Measurements from ENCODE around the gene HOXA10. TPM values are rescaled to one million over a fixed set of nuclear protein-coding genes. Genes with fewer than 3 reads are reported as not detected.

Gene HOXA10
- total and polyA plus RNA-seq, 2 experiments from 2014 or later = not detected

- no peak overlapping the region for H3K27ac ChIP-seq
- no peaks in the 10 kb centered on the region for H3K9me3 ChIP-seq (ENCODE audit: low read depth)
- H3K36me3 ChIP-seq = no peaks in the 10 kb centered on the region
- peaks cover 98% of the 10 kb centered on the region for H3K27me3 ChIP-seq
- peak overlapping the region; percentile 8 for H3K4me3 ChIP-seq
- no peaks in the 10 kb centered on the region for H3K4me1 ChIP-seq (ENCODE audit: low read depth)
- peak in 1 of 2 donors; percentile 29 for DNase-seq (ENCODE audit: low read depth in 1 of 2, low spot score in 1 of 2)
- TF ChIP-seq CTCF (IDR thresholded peaks at IDR 0.05; ENCODE audit: low read depth, low read length) = no peak
Observed at GRCh38 chr7:27198871-27199801, 25.0 kb upstream of the HOXA10 start.

GRCh38 chr7:27198138-27198841 lies 24.2 kb upstream of the HOXA10 start:
- no peaks in the 10 kb centered on the region for H3K4me1 ChIP-seq (ENCODE audit: low read depth)
- no peak for TF ChIP-seq CTCF (IDR thresholded peaks at IDR 0.05; ENCODE audit: low read depth, low read length)
- no peaks in the 10 kb centered on the region for H3K36me3 ChIP-seq
- H3K27me3 ChIP-seq = peaks cover 98% of the 10 kb centered on the region
- no peak overlapping the region for H3K4me3 ChIP-seq
- H3K27ac ChIP-seq = no peak overlapping the region
- no peaks in the 10 kb centered on the region for H3K9me3 ChIP-seq (ENCODE audit: low read depth)
- DNase-seq (ENCODE audit: low read depth in 1 of 2, low spot score in 1 of 2) = no peak

- Histone ChIP-seq H3K36me3 (no peaks in the 10 kb centered on the region), H3K27me3 (peaks cover 98% of the 10 kb centered on the region), H3K4me3 (no peak overlapping the region), H3K27ac (no peak overlapping the region), H3K4me1 (ENCODE audit: low read depth) (no peaks in the 10 kb centered on the region), H3K9me3 (ENCODE audit: low read depth) (no peaks in the 10 kb centered on the region)
- no peak for DNase-seq (ENCODE audit: low read depth in 1 of 2, low spot score in 1 of 2)
- TF ChIP-seq CTCF (IDR thresholded peaks at IDR 0.05; ENCODE audit: low read depth, low read length) = no peak
Observed at GRCh38 chr7:27197137-27198042, 23.3 kb upstream of the HOXA10 start.

- H3K27me3 ChIP-seq = peaks cover 98% of the 10 kb centered on the region
- no peaks in the 10 kb centered on the region for H3K4me1 ChIP-seq (ENCODE audit: low read depth)
- no peak overlapping the region for H3K27ac ChIP-seq
- H3K4me3 ChIP-seq = no peak overlapping the region
- DNase-seq (ENCODE audit: low read depth in 1 of 2, low spot score in 1 of 2) = peak; percentile 81 to 87
- no peaks in the 10 kb centered on the region for H3K9me3 ChIP-seq (ENCODE audit: low read depth)
- H3K36me3 ChIP-seq = no peaks in the 10 kb centered on the region
- peak; percentile 73 for TF ChIP-seq CTCF (IDR thresholded peaks at IDR 0.05; ENCODE audit: low read depth, low read length)
Observed at GRCh38 chr7:27196287-27196767, 22.2 kb upstream of the HOXA10 start.
